ENCODE results near the gene CST9L. TPM values are rescaled to one million over a fixed set of nuclear protein-coding genes. Genes with fewer than 3 reads are reported as not detected.

Gene CST9L
- total and polyA plus RNA-seq, 10 of the 15 experiments (the other 5 are each of a cell fraction or from before 2014, with no cell fraction given): not detected

GRCh38 chr20:23528867-23529431 lies 39.3 kb downstream of the CST9L start:
- BruUV-seq (replicated peaks): no TSS peak
- Histone ChIP-seq H3K27me3 (replicated peaks in 1 of 2; ENCODE audit: control insufficient read depth in 2 of 2, insufficient read depth in 2 of 2, low read length in 1 of 2) (no peaks in the 10 kb centered on the region; a peak in 1 of 4 replicates), H3K4me1 (ENCODE audit: control insufficient read depth, insufficient read depth, low read length) (peaks cover 8% of the 10 kb centered on the region), H3K36me3 (ENCODE audit: control insufficient read depth in 2 of 2, insufficient read depth in 2 of 2, low read length in 1 of 2) (no peaks in the 10 kb centered on the region), H3K9ac (ENCODE audit: control insufficient read depth, insufficient read depth, low read length) (no peak overlapping the region), H3K9me3 (replicated peaks; ENCODE audit: control insufficient read depth, insufficient read depth, low read length) (peaks cover 4% of the 10 kb centered on the region; the same call in 2 of the 3 replicates), H4K20me1 (ENCODE audit: control insufficient read depth, insufficient read depth) (no peaks in the 10 kb centered on the region), H3K4me3 (no peak overlapping the region), H3K4me2 (ENCODE audit: control insufficient read depth, insufficient read depth) (no peak overlapping the region), H3K79me2 (ENCODE audit: control insufficient read depth, insufficient read depth, low read length) (no peaks in the 10 kb centered on the region), H3K27ac (ENCODE audit: control insufficient read depth, insufficient read depth) (no peak overlapping the region), H2AFZ (ENCODE audit: control insufficient read depth, low read depth, low read length) (no peak overlapping the region)
- CTCF ChIA-PET: no interaction called here
- no peak for DNase-seq (ENCODE audit: low read depth, low spot score)
- ATAC-seq: no peak
- in situ Hi-C loops (cut with MboI): no loop called here
- WGBS (ENCODE audit: insufficient coverage, insufficient replicate concordance, low lambda C conversion rate, missing lambda C conversion rate): 0% methylated on average over 1 of the region's 1 CpG
- intact Hi-C loops (cut with micrococcal nuclease; ENCODE audit: unreplicated experiment): no loop called here
- SMC1A ChIA-PET (ENCODE audit: uncharacterized antibody, unreplicated experiment): no interaction called here
- RAD21 ChIA-PET (ENCODE audit: unreplicated experiment): no interaction called here
- POLR2A ChIA-PET: no interaction called here
- no peak for FAIRE-seq
- TF ChIP-seq E2F4 (IDR thresholded peaks at IDR 0.05; ENCODE audit: low read depth, low read length) (no peak), ZBED1 (IDR thresholded peaks at IDR 0.05; ENCODE audit: borderline replicate concordance) (no peak), HSF1 (IDR thresholded peaks at IDR 0.05; ENCODE audit: low read depth, low read length) (no peak), JUNB (IDR thresholded peaks at IDR 0.05) (peak; percentile 37; the same call in 1 of the 2 replicates), ATF7 (IDR thresholded peaks at IDR 0.05; ENCODE audit: low read depth) (no peak), ATF2 (IDR thresholded peaks at IDR 0.05; ENCODE audit: low read length) (no peak), MEF2B (IDR thresholded peaks at IDR 0.05; ENCODE audit: partially characterized antibody, poor library complexity, severe bottlenecking) (no peak), PKNOX1 (IDR thresholded peaks at IDR 0.05) (no peak), ETV6 (conservative IDR thresholded peaks at IDR 0.05 in 1 of 2, IDR thresholded peaks at IDR 0.05 in 1 of 2; ENCODE audit: borderline replicate concordance in 1 of 2, low read depth in 1 of 2) (no peak), YBX1 (IDR thresholded peaks at IDR 0.05) (no peak)
- TF ChIP-seq, protein P1, sequence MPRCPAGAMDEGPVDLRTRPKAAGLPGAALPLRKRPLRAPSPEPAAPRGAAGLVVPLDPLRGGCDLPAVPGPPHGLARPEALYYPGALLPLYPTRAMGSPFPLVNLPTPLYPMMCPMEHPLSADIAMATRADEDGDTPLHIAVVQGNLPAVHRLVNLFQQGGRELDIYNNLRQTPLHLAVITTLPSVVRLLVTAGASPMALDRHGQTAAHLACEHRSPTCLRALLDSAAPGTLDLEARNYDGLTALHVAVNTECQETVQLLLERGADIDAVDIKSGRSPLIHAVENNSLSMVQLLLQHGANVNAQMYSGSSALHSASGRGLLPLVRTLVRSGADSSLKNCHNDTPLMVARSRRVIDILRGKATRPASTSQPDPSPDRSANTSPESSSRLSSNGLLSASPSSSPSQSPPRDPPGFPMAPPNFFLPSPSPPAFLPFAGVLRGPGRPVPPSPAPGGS (IDR thresholded peaks at IDR 0.05; ENCODE audit: borderline replicate concordance, insufficient read depth, low read depth, low read length, poor library complexity, severe bottlenecking): no peak
- TF ChIP-seq, protein P2, sequence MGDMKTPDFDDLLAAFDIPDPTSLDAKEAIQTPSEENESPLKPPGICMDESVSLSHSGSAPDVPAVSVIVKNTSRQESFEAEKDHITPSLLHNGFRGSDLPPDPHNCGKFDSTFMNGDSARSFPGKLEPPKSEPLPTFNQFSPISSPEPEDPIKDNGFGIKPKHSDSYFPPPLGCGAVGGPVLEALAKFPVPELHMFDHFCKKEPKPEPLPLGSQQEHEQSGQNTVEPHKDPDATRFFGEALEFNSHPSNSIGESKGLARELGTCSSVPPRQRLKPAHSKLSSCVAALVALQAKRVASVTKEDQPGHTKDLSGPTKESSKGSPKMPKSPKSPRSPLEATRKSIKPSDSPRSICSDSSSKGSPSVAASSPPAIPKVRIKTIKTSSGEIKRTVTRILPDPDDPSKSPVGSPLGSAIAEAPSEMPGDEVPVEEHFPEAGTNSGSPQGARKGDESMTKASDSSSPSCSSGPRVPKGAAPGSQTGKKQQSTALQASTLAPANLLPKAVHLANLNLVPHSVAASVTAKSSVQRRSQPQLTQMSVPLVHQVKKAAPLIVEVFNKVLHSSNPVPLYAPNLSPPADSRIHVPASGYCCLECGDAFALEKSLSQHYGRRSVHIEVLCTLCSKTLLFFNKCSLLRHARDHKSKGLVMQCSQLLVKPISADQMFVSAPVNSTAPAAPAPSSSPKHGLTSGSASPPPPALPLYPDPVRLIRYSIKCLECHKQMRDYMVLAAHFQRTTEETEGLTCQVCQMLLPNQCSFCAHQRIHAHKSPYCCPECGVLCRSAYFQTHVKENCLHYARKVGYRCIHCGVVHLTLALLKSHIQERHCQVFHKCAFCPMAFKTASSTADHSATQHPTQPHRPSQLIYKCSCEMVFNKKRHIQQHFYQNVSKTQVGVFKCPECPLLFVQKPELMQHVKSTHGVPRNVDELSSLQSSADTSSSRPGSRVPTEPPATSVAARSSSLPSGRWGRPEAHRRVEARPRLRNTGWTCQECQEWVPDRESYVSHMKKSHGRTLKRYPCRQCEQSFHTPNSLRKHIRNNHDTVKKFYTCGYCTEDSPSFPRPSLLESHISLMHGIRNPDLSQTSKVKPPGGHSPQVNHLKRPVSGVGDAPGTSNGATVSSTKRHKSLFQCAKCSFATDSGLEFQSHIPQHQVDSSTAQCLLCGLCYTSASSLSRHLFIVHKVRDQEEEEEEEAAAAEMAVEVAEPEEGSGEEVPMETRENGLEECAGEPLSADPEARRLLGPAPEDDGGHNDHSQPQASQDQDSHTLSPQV (IDR thresholded peaks at IDR 0.05): no peak
